SK-N-SH (cell line): ENCODE data around the gene GLOD4. TPM values are rescaled to one million over a fixed set of nuclear protein-coding genes. Genes with fewer than 3 reads are reported as not detected.

ENCODE experiments used
- CTCF ChIA-PET: fragments of 300-600, 350-600 bp; formaldehyde crosslinking; extraction: SDS; loops from one replicate; lab custom pipeline; 2021; lab: Yijun Ruan, JAX
- POLR2A ChIA-PET: fragments of 350-600 bp; sonication (Branson Sonifier 250); formaldehyde crosslinking; extraction: SDS; loops from one replicate; lab custom pipeline; 2020; ENCODE audit warnings: antibody characterized with exemption, inconsistent platforms; lab: Yijun Ruan, JAX
- DNase-seq: peaks from one replicate; pipeline ENCODE4 v3.0.0; 2012
- H2AFZ ChIP-seq: fragments of 200-600 bp; sonication (generic); 2 replicates; pipeline ENCODE4 v1.8.1; 2016; ENCODE audit warnings: antibody characterized with exemption, mild to moderate bottlenecking, low read depth
- H3F3A ChIP-seq: fragments of 200-600 bp; sonication (generic); replicated peaks from 2 replicates; pipeline ENCODE3; 2016; ENCODE audit warnings: antibody characterized with exemption, mild to moderate bottlenecking; ENCODE audit not compliant: insufficient read depth
- H3K27ac ChIP-seq, 2 experiments: fragments of 200-500 bp in 1 of 2; fragments of 200-600 bp in 1 of 2; sonication (Bioruptor generic) in 1 of 2; sonication (generic), shearing (Covaris generic) in 1 of 2; 2 replicates each; pipeline versions ENCODE4 v1.5.1 to v1.6.1; 2014 to 2016; ENCODE audit warnings: low read depth in 2 of 2, inconsistent platforms in 1 of 2, low read length in 1 of 2, mild to moderate bottlenecking in 1 of 2, mixed read lengths in 1 of 2
- H3K27me3 ChIP-seq: fragments of 200-600 bp; sonication (generic), shearing (Covaris generic); 2 replicates; pipeline ENCODE4 v1.6.1; 2016; ENCODE audit warnings: mixed run types; ENCODE audit not compliant: insufficient read depth
- H3K36me3 ChIP-seq, 2 experiments: fragments of 200-500 bp in 1 of 2; fragments of 200-600 bp in 1 of 2; sonication (Bioruptor generic) in 1 of 2; sonication (generic) in 1 of 2; replicated peaks in 1 of 2; 2 replicates each; pipeline versions ENCODE3 to v1.5.1; 2014 to 2016; ENCODE audit warnings: low read length in 1 of 2, mild to moderate bottlenecking in 1 of 2; ENCODE audit not compliant: insufficient read depth in 2 of 2, control insufficient read depth in 1 of 2
- H3K4me1 ChIP-seq, 2 experiments: fragments of 200-500 bp in 1 of 2; fragments of 200-600 bp in 1 of 2; sonication (Bioruptor generic) in 1 of 2; sonication (generic), shearing (Covaris generic) in 1 of 2; 2 replicates each; pipeline versions ENCODE4 v1.5.1 to v1.6.1; 2014 to 2016; ENCODE audit warnings: low read depth in 1 of 2, low read length in 1 of 2, mixed run types in 1 of 2; ENCODE audit not compliant: insufficient read depth in 2 of 2, control insufficient read depth in 1 of 2
- H3K4me2 ChIP-seq: fragments of 200-600 bp; sonication (generic), shearing (Covaris generic); 2 replicates; pipeline ENCODE4 v1.6.1; 2017; ENCODE audit warnings: mixed run types
- H3K4me3 ChIP-seq, 2 experiments: fragments of 200-500 bp in 1 of 2; fragments of 200-600 bp in 1 of 2; sonication (Bioruptor generic) in 1 of 2; sonication (generic), shearing (Covaris generic) in 1 of 2; 2 replicates each; pipeline versions ENCODE4 v1.5.1 to v1.8.1; 2014 to 2016; ENCODE audit warnings: low read depth in 2 of 2, inconsistent platforms in 1 of 2, low read length in 1 of 2, mild to moderate bottlenecking in 1 of 2, mixed read lengths in 1 of 2, moderate library complexity in 1 of 2
- H3K79me2 ChIP-seq: fragments of 200-600 bp; sonication (generic); 2 replicates; pipeline ENCODE4 v1.8.1; 2017; ENCODE audit warnings: mild to moderate bottlenecking; ENCODE audit not compliant: insufficient read depth
- H3K9ac ChIP-seq: fragments of 200-600 bp; sonication (generic); 2 replicates; pipeline ENCODE4 v1.6.1; 2017; ENCODE audit warnings: mixed run types
- H3K9me2 ChIP-seq: fragments of 200-600 bp; sonication (generic); 2 replicates; pipeline ENCODE4 v1.6.1; 2017; ENCODE audit warnings: mixed run types
- H3K9me3 ChIP-seq: fragments of 200-600 bp; sonication (generic); 2 replicates; pipeline ENCODE4 v1.6.1; 2017; ENCODE audit warnings: mixed run types, mild to moderate bottlenecking, moderate library complexity
- H4K20me1 ChIP-seq: fragments of 200-600 bp; sonication (generic); 2 replicates; pipeline ENCODE4 v1.6.1; 2017; ENCODE audit warnings: mild to moderate bottlenecking, mixed run types; ENCODE audit not compliant: insufficient read depth
- CHD2 ChIP-seq: fragments of 150-350 bp; IDR thresholded peaks from 2 replicates; pipeline ENCODE4 v1.6.1; 2018; ENCODE audit warnings: low read length; ENCODE audit not compliant: partially characterized antibody
- ELF1 ChIP-seq: IDR thresholded peaks from 2 replicates; pipeline ENCODE4 v1.4.0; 2012
- EZH2phosphoT487 ChIP-seq: fragments of 200-600 bp; sonication (generic); IDR thresholded peaks from 2 replicates; pipeline ENCODE4 v1.6.1; 2017; ENCODE audit warnings: low read depth, mixed run types, mild to moderate bottlenecking, antibody characterized with exemption, moderate library complexity, borderline replicate concordance
- FOXJ3 ChIP-seq: sonication (generic); formaldehyde crosslinking; IDR thresholded peaks from 2 replicates; pipeline ENCODE4 v1.5.1; 2020; ENCODE audit warnings: mild to moderate bottlenecking, missing genetic modification reagents
- FOXM1 ChIP-seq: IDR thresholded peaks from 2 replicates; pipeline ENCODE4 v1.4.0; 2012; ENCODE audit warnings: low read depth, mild to moderate bottlenecking
- GATA2 ChIP-seq: sonication (generic); formaldehyde crosslinking; IDR thresholded peaks from 2 replicates; pipeline ENCODE4 v1.5.0; 2020; ENCODE audit warnings: mild to moderate bottlenecking, missing genetic modification reagents
- IRF3 ChIP-seq: fragments of 150-350 bp; IDR thresholded peaks from 2 replicates; pipeline ENCODE4 v1.6.1; 2016; ENCODE audit warnings: mild to moderate bottlenecking, low read depth, low read length
- NFIC ChIP-seq: IDR thresholded peaks from 2 replicates; pipeline ENCODE4 v1.4.0; 2012; ENCODE audit warnings: borderline replicate concordance
- NRF1 ChIP-seq: IDR thresholded peaks from 2 replicates; pipeline ENCODE4 v1.6.1; 2012; ENCODE audit warnings: low read depth, mild to moderate bottlenecking, low read length
- POLR2AphosphoS5 ChIP-seq: IDR thresholded peaks from 2 replicates; pipeline ENCODE4 v1.6.1; 2012; ENCODE audit warnings: low read depth, low read length
- RAD21 ChIP-seq: IDR thresholded peaks from 2 replicates; pipeline ENCODE4 v1.6.1; 2012; ENCODE audit warnings: mild to moderate bottlenecking, low read length
- RCOR1 ChIP-seq: fragments of 150-350 bp; IDR thresholded peaks from 2 replicates; pipeline ENCODE4 v1.6.1; 2017; ENCODE audit warnings: antibody characterized with exemption, low read length
- RFX5 ChIP-seq: IDR thresholded peaks from 2 replicates; pipeline ENCODE4 v1.6.1; 2012; ENCODE audit warnings: mild to moderate bottlenecking, improper control_type of control experiment, low read length
- RXRA ChIP-seq: IDR thresholded peaks from 2 replicates; pipeline ENCODE4 v1.4.0; 2012; ENCODE audit warnings: low read depth, mild to moderate bottlenecking, borderline replicate concordance
- SIN3A ChIP-seq: IDR thresholded peaks from 2 replicates; pipeline ENCODE4 v1.6.1; 2012; ENCODE audit warnings: low read depth, mild to moderate bottlenecking, low read length, moderate library complexity, borderline replicate concordance
- SMC3 ChIP-seq: IDR thresholded peaks from 2 replicates; pipeline ENCODE4 v1.6.1; 2012; ENCODE audit warnings: low read depth, low read length, improper control_type of control experiment
- TAF1 ChIP-seq: IDR thresholded peaks from 2 replicates; pipeline ENCODE4 v1.6.1; 2012; ENCODE audit warnings: low read depth, mild to moderate bottlenecking, low read length, moderate library complexity, borderline replicate concordance
- TEAD4 ChIP-seq: IDR thresholded peaks from 2 replicates; pipeline ENCODE4 v1.4.0; 2012; ENCODE audit warnings: mild to moderate bottlenecking, borderline replicate concordance; ENCODE audit not compliant: insufficient read depth
- USF2 ChIP-seq: fragments of 150-350 bp; IDR thresholded peaks from 2 replicates; pipeline ENCODE4 v1.6.1; 2017; ENCODE audit warnings: antibody characterized with exemption, low read length, low read depth, borderline replicate concordance
- WGBS: methylation state at CpG from one replicate; pipeline ENCODE4 v1.1.6; 2017; ENCODE audit warnings: low lambda C conversion rate; 5-methylcytosine and 5-hydroxymethylcytosine counted together
- polyA plus RNA-seq, 3 experiments: library from polyadenylated mRNA; depleted of rRNA; stranded (reverse); fragments of >200 nt; gene quantifications; 2 replicates each; pipeline ENCODE4 v1.2.3, GENCODE V29; 2012
- TF ChIP-seq, protein P1 (sequence below): IDR thresholded peaks from 2 replicates; pipeline ENCODE4 v1.4.0; 2012; ENCODE audit warnings: low read depth
- TF ChIP-seq, protein P2 (sequence below): IDR thresholded peaks from 2 replicates; pipeline ENCODE4; 2012
- TF ChIP-seq, protein P3 (sequence below): IDR thresholded peaks from 2 replicates; pipeline ENCODE4 v1.4.0; 2012; ENCODE audit warnings: low read depth, borderline replicate concordance

The GLOD4 gene
- polyA plus RNA-seq, 1 of the 3 experiments (the other 2 are of a cell fraction): 34.3 TPM

GRCh38 chr17:743139-743538, 38.9 kb downstream of the GLOD4 start:
- Histone ChIP-seq H3K4me3 (no peak overlapping the region), H3K9me2 (no peaks in the 10 kb centered on the region), H4K20me1 (no peaks in the 10 kb centered on the region), H3K27ac (no peak overlapping the region), H3K36me3 (peaks cover 20 to 73% of the 10 kb centered on the region in 2 experiments), H3K9me3 (no peaks in the 10 kb centered on the region), H3K4me1 (no peaks in the 10 kb centered on the region), H2AFZ (no peak overlapping the region), H3K79me2 (peaks cover 20% of the 10 kb centered on the region; the same call in 1 of the 2 replicates)
- 96% methylated on average over 4 of the region's 4 CpGs for WGBS
- CTCF ChIA-PET: interaction anchor here (0.7 to 1.3 kb wide), 2 partner anchors 331 to 434 kb away, joined by 3 to 4 read pairs; no protein-coding TSS in a partner anchor
- TF ChIP-seq NRF1: no peak
- TF ChIP-seq RFX5: no peak
- no peak for TF ChIP-seq TEAD4
- TF ChIP-seq GATA2 (CRISPR knock-in tag): no peak
- TF ChIP-seq, protein P1, sequence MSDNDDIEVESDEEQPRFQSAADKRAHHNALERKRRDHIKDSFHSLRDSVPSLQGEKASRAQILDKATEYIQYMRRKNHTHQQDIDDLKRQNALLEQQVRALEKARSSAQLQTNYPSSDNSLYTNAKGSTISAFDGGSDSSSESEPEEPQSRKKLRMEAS: no peak
- TF ChIP-seq ELF1: no peak
- TF ChIP-seq FOXJ3 (CRISPR knock-in tag): no peak
- no peak for TF ChIP-seq RXRA
- TF ChIP-seq USF2: no peak
- no peak for TF ChIP-seq RCOR1
- TF ChIP-seq, all 33 proteins: peak for 0
- Histone ChIP-seq H3F3A (no peaks in the 10 kb centered on the region), H3K9ac (no peak overlapping the region), H3K4me2 (no peak overlapping the region), H3K27me3 (no peaks in the 10 kb centered on the region)
- DNase-seq: no peak
- POLR2A ChIA-PET: no interaction called here

GRCh38 chr17:742147-742793, 39.8 kb downstream of the GLOD4 start:
- Histone ChIP-seq H3K36me3 (peaks cover 18 to 71% of the 10 kb centered on the region in 2 experiments), H3K79me2 (peaks cover 19% of the 10 kb centered on the region; the same call in 1 of the 2 replicates), H3K9ac (no peak overlapping the region), H2AFZ (no peak overlapping the region), H3K9me2 (no peaks in the 10 kb centered on the region), H3K27ac (no peak overlapping the region), H3K4me1 (no peaks in the 10 kb centered on the region), H3K27me3 (no peaks in the 10 kb centered on the region), H3F3A (no peaks in the 10 kb centered on the region), H3K4me3 (no peak overlapping the region), H4K20me1 (no peaks in the 10 kb centered on the region), H3K9me3 (no peaks in the 10 kb centered on the region), H3K4me2 (no peak overlapping the region)
- DNase-seq: no peak
- ChIA-PET POLR2A (interaction anchor here (0.9 to 1.2 kb wide), 2 partner anchors 9 kb away, joined by 3 read pairs; no protein-coding TSS in a partner anchor), CTCF (interaction anchor here (2.0 kb wide), 1 partner anchor 9 kb away, joined by 8 read pairs; no protein-coding TSS in a partner anchor)
- 95% methylated on average over 11 of the region's 11 CpGs for WGBS
- TF ChIP-seq RXRA: no peak
- no peak for TF ChIP-seq FOXM1
- no peak for TF ChIP-seq RAD21
- TF ChIP-seq IRF3: no peak
- TF ChIP-seq, protein P2, sequence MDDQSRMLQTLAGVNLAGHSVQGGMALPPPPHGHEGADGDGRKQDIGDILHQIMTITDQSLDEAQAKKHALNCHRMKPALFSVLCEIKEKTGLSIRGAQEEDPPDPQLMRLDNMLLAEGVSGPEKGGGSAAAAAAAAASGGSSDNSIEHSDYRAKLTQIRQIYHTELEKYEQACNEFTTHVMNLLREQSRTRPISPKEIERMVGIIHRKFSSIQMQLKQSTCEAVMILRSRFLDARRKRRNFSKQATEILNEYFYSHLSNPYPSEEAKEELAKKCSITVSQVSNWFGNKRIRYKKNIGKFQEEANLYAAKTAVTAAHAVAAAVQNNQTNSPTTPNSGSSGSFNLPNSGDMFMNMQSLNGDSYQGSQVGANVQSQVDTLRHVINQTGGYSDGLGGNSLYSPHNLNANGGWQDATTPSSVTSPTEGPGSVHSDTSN: no peak
- TF ChIP-seq TAF1: no peak
- no peak for TF ChIP-seq CHD2
- no peak for TF ChIP-seq NFIC
- TF ChIP-seq EZH2phosphoT487: no peak
- TF ChIP-seq RCOR1: no peak
- TF ChIP-seq, protein P3, sequence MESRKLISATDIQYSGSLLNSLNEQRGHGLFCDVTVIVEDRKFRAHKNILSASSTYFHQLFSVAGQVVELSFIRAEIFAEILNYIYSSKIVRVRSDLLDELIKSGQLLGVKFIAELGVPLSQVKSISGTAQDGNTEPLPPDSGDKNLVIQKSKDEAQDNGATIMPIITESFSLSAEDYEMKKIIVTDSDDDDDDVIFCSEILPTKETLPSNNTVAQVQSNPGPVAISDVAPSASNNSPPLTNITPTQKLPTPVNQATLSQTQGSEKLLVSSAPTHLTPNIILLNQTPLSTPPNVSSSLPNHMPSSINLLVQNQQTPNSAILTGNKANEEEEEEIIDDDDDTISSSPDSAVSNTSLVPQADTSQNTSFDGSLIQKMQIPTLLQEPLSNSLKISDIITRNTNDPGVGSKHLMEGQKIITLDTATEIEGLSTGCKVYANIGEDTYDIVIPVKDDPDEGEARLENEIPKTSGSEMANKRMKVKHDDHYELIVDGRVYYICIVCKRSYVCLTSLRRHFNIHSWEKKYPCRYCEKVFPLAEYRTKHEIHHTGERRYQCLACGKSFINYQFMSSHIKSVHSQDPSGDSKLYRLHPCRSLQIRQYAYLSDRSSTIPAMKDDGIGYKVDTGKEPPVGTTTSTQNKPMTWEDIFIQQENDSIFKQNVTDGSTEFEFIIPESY: no peak
- TF ChIP-seq ELF1: no peak
- no peak for TF ChIP-seq POLR2AphosphoS5
- no peak for TF ChIP-seq SMC3
- TF ChIP-seq TEAD4: no peak
- TF ChIP-seq SIN3A: no peak
- TF ChIP-seq RFX5: no peak
